Pons (tissue), 1 donor: Measurements from ENCODE around the gene BCL2L13.
"Not testable (repeated sequence)": the region's sequence is repeated elsewhere in the genome, so short reads cannot be mapped to it uniquely, and the experiment has no call there.

Source experiments
- DNase-seq: peaks from one replicate; pipeline ENCODE4 v3.0.0-alpha.2; 2016; ENCODE audit warnings: low spot score

Gene BCL2L13

DNA sequence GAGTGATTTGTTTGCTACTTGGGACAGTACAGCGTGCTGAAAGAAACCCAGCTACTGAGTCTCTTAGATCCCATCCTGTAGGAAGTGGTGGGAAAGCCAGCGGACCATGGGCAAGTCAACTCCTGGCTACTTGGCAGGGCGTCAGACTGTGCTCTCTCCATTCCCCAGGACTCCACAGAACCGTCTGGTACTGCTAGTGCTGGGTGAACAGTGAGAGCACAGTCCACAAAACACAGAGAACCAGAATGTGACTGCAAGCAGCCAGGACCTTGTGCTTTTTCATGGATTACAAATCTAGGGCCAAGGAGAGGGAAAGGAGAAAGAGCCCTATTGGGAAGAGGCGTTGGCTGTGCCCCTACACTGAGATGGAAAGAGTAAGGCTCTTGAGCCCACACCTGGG is 125.5 kb downstream of the BCL2L13 start:
- peak; percentile 64 for DNase-seq

DNA sequence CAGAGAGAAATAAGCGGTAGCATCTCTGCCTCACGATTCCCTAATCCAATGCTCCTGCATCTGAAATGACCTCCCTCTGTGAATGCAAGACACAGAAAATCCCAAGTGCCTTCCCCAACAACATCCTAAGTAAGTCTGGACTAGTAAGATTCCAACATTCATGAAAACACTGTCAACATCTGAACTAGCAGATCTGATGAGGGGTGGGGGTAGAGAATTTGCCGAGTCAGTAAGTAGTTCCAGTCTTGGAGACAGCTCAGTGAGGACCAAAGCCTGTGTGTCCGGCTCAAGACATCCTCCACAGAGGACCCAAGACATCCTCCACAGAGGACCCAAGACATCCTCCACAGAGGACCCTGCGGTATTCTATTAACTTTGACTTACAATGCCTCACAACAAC is 126.3 kb downstream of the BCL2L13 start:
- not testable (repeated sequence) for DNase-seq

DNA sequence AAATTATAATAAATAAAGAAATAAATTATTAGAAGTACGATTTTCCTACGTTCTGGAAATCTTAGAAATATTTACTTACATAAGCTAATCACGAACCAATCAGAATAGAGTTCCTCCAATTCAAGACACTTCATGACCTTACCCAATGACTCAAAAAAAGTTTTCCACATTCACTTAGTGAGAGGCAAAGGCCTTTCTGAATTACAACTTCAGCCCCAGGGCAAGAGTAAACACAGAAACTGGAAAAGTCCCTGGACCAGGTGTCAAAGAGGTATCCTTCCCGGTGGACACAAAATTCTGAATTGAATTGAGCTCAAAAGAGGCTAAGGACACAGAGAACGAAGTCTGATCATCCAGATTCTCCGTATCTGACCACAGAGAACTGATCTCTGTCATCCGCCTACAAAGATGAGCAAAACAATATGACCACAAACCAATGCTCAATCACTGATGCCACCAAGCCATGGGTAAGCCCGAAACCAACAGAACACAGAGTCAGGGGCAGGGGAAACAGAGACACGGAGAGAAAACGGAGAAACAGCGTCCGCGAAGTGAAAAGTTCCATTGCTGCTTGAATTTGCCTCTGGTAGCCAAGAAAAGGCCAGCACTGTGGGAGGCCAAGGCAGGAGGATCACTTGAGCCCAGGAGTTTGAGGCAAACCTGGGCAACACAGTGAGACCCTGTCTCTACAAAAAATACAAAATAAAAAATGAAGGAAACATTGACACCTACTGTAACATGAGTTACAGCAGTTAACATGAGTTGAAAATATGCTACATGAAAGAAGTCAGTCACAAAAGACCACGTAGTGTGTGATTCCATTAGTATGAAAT is 128.9 kb downstream of the BCL2L13 start:
- DNase-seq, result no peak

DNA sequence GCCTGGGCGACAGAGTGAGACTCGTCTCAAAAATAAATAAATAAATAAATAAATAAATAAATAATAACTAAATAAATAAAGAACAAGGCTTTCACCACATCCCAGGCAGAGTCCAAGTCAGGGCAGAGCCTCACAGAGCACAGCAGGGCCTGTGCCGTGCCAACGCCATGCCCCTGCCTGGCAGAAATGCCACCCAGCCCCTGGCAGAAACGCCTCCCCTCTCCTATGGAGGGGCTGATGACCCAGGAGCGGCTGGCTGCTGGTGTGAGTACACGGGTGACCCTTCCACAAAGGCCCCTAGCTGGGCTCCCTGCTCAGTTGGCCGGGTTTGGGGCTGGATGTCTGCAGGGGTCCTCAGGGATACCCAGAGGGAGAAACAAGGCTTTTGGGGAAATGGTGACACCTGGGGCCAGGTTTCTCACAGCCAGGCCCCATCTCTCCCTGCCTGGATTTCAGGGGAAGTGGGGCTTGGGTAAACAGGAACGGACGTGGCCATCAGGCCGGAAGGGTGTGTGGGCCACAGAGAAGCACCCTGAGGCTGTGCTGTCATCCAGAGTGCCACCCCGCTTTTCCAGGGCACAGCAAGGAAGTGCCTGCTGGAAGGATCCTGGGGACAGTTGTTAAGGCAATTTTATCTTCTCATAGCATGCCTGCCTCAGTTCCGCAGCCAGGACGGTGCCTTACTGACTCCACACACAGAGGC is 130.6 kb downstream of the BCL2L13 start:
- no peak for DNase-seq

DNA sequence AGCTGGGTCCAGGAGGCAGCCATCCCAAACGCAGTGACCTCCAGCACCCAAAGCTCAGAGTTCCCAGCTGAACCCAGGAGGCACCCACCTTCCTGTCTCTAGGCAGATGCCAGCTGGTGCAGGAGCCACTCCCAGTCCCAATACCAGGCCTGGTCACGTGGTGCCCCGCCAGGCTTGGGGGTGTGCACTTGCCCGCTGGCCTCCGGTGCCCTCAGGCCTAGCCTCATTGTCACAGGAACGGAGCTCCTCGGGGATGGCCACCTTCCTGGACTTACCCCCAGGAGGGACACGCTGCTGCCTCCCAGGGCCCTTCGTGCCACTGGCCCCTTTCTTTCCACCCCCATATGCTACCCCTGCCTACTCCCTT is 131.1 kb downstream of the BCL2L13 start:
- no peak for DNase-seq

DNA sequence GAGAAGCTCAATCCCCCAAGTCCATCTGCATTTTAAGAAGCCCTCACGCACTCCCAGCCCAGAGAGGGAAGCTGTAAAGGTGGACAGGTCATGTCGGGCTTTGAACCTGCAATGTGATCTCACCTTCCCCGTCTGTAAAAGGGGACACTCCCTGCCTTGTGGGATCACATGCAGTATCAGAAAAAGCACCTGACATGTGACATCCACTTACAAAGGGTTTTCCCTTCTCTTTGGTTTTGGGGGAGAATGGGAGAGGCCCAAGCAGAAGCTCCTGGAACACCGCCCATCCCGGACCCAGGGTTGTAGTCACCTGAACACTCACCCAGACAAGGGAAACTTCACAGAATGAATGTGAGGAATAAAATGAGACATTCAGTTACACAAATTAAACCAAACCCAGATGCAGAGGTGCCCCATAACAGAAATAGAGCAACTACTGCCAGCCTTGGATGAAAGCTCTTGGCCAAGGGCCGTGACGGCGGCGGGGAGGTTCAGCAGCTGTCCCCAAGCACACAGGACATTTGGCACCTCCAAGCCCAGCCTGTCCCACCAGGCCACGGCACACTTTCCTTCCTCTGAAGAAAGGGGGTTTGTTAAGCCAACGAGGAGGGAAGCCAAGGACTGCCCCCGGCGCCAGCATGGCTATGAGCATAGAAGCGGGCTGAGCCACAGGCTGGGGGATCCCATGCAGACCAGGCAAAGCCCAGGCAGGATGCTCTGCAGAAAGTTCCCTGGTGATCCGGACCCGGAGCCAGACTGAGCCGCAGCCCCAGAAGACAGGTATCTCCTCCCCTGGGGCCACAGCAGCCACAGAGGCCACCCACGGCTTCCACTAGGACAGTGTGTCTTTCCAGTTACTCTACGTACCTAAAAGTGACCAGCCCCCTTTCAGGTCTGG is 131.9 kb downstream of the BCL2L13 start:
- peak; percentile 44 for DNase-seq

DNA sequence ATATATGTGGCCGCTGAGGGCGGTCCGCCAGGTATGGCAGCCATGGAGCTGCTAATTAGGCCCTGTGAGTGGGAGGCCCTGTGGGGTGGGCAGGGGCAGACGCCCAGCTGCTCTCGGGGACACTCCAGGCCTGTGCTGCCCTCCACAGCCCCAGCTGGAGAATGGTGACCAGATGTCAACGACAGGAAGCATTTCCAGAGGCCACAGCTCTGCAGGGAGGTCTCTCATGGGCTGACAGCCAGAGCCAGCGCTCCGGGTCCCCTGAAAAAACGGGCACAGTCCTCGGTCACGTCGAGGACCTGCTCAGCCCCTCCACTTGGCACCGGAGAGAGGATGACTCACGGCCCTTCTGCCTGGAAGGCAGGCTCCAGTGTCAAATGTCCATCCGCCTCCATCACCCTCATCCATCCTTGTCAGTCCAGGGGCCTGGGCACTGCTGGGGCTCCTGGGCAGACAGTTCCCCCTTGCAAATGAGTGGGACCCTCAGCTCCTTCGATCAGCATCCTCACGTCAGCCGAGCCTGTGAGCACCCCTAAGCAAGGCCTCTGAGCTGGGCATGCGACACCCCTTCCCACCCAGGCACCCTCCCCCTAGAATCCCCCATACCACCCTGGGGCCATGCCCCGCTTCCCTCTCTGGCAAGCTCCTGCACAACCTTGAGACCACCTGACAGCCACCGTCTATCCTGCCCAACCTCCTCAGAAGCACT is 133.8 kb downstream of the BCL2L13 start:
- DNase-seq, result no peak

DNA sequence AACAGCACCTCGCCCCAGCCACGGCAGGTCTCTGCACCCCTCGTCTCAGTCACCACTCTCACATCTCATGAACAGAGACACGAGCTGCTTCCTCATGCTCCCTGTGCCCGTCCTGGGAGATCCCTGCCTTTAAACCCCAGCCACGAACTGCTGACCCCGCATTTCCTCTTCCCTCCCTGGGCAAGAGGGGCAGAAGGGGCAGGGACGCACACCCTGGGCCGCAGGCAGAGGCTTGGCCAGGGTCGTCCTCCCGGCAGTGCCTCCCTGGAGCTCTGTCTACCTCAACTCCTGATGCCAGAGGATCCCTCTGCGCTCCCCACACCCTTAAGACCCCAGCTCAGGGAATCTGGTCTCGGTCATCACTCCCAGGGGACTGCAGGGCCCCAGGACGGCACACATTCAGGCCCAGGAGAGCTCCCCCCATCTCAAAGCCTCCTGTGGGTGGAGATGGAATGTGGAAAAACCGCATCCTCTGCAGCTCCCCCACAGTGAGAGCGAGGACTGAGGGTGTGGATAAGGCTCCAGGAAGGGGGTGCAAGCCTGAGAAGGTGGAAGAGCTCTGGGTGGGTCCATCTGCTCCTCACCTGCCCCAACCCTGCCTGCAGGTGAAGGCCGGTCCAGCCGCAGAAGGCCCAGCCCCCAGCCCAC is 134.5 kb downstream of the BCL2L13 start:
- DNase-seq, result no peak

DNA sequence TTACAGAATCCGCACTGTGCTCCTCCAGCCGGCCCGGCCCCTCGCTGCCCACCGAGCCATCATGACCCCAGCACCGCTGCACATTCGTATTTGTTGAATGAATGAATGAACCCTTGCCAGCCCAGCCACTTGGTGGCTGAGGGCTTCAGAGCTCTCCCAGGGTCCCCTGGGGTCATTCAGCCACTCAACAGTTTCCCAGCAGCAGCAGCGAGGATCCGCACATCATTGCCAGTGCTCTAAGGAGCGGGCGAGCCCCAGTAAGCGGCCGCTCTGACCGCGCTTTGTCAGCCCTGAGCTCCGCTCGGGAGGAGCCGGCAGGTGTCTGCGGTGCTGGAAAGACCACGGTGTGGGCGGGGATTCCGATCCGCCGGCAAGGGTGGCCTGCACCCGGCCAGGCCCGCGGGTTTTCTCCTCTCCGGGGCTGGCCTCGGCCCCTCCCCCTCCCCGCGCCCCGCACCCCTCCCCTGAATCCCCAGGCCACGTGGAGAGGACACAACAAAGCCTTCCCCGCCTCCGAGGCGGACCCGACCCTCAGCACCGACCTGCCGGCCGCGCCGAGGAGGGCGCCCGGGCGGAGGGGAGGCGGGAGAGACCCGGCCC is 135.1 kb downstream of the BCL2L13 start:
- DNase-seq, result no peak

DNA sequence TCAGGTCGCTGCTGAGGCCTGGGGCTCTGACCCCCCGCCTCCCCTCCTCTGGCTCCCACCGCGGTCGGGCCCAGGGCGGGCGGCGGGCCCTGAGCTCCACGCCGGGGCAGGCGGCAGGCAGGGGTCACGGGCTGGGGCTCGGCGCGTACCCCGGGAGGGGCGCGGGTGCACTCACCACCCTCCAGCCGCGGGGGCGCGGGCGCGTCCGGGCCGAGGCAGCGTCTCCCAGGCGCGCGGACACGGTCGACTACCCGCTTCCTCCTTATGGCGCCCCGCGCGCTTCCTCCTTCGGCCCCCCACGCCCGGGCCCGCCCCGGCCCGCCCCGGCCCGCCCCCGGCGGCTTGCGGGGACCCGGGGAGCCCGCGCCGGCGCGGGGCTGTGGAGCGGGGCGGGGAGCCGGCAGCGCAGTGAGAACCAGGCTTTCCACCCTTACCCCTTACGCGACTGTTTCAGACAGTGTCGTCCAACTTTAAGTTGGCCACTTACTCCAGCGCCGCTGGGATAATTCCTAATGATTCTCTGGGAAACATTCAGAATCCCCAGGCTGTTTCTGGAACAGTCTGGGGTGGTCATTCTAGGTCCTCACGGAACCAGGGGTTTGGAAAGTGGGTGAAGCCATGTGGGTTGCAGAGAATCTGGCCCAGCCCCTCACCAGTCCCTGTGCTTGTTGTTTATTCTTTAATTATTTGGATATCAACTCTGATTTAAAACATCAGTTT is 135.8 kb downstream of the BCL2L13 start, which contains the start of gene BID:
BID (minus strand) TSS at position 264 of the 720 bp plus-strand sequence. CDS start 24,353 bp downstream, outside the sequence.
- no peak for DNase-seq

DNA sequence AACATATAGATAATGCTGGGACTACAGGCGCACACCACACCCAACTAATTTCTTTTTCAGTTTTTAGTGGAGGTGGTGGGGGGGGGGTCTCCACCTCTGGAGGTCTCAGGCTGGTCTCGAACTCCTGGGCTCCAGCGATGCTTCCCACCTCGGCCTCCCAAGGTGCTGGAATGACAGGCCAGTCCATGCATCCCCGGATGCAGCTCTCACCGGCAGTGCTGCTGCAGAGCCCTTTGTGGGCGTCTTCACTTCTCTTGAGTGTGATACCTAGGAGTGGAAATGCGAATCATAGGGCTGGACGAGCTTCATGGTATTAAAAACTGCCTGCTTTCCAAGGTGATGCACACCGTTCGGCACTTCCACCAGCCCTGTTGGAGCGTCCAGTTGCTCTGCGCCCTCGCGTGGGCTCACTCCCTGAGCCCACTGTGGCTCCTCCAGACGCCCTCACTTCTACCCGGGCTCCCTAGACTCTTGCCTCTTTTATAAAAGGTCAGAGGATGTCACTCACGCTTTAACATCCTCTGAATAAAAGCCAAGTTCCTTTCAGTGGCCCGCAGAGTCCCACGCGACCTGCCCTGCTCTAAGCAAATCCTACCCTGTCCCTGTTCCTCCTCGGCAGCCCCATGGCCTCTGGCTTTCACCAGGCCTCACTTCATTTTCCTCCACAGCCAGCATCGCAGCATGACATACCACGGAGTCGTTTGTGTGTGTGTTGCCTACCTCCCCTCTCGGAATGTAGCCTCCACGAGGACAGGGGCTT is 136.5 kb downstream of the BCL2L13 start:
- no peak for DNase-seq

DNA sequence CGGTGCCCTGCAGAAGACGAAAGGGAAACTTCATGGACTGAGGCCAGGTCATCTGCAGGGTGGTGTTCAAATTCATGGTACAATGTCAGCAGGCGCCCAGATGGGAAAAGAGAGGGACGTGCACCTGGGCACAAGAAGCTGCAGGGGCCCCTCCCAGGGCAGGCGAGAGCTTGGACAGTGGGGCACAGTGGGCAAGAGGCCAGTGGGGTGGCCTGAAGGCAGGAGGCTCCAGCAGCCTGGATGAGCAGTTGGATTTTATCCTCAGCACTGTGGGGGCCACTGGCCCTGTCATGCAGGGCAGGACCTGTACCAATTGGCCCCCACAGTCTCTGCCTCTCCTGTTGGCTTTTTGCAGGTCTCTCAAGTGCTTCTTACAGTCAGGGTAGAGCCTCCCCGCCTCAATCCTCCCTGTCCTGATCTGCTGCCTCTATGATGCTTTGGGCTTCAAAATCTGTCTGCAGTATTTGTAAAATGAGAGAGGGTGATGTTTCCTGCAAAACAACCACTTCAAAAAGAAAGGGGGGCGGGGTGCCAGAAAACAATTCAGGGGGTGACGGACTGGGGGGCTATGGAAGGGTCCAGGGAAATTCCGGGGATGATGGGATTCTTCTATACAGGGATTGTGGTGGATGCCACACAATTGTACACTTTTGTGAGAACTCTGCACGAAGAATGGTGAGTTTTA is 137.4 kb downstream of the BCL2L13 start:
- DNase-seq, result no peak

DNA sequence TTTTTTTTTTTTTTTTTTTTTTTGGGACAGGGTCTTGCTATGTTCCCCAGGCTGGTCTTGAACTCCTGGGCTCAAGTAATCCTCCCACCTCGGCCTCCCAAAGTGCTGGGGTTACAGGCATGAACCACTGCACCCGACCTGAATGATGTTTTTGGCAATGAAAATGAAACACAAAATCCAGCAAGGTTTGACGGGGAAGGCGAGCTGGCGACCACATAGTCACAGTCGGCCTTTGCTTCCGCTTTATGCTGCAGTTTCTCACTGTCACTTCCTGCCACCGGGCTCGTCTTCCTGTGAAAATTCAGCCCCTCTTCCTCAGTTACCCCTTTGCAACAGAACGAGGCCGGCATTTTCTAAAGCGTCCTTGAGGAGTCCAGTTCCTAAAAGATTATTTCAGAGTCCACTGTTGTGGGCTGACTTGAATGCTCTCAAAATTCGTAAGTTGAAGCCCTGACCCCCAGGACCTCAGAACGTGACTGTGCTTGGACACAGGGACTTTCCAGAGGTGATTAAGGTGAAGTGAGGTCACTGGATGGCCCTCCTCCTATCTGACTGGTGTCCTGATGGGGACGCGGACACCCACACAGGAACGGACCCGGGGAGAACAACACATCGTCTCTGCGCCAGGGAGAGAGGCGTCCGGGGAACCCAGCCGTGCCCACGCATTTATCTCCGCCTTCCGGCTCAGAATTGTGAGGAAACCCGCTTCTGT is 138.6 kb downstream of the BCL2L13 start:
- no peak for DNase-seq

DNA sequence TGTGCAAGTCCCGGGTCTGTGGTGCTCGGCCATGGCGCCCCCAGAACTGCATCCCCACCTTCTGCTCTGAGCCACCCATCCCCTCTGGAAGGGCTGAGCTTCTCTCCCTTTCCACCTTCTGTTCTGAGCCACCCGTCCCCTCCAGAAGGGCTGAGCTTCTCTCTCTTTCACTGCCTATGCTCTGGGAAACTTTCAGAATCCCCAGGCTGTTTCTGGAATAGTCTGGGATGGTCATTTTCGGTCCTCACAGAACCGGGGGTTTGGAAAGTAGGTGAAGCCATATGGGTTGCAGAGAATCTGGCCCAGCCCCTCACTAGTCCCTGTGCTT is 139.1 kb downstream of the BCL2L13 start:
- no peak for DNase-seq

DNA sequence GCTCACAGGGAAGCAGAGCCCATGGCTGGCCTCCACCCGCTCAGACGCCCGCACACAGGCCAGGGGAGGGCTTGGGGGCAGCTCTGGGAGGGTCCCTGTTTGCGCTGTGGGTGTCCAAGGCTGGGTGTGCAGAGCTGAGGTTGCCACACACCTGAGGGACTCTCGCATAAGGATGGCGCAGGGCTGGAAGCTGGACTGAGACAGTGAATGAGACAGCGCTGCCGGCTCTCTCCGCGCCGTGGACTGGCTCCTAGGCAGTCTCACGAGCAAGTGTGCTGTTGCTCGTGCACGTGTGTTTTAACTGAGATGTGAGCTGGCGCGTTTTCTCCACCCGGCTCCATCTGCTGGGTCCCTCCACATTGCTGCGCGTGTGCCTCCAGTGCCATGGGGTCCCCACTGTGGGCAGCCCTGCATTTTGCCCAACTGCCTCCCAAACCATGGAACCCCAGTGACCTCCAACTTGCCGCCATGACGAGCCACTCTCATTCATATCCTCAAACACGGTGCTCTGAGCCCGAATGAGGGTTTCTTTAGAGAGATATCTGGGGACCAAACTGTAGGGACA is 139.9 kb downstream of the BCL2L13 start:
- no peak for DNase-seq

DNA sequence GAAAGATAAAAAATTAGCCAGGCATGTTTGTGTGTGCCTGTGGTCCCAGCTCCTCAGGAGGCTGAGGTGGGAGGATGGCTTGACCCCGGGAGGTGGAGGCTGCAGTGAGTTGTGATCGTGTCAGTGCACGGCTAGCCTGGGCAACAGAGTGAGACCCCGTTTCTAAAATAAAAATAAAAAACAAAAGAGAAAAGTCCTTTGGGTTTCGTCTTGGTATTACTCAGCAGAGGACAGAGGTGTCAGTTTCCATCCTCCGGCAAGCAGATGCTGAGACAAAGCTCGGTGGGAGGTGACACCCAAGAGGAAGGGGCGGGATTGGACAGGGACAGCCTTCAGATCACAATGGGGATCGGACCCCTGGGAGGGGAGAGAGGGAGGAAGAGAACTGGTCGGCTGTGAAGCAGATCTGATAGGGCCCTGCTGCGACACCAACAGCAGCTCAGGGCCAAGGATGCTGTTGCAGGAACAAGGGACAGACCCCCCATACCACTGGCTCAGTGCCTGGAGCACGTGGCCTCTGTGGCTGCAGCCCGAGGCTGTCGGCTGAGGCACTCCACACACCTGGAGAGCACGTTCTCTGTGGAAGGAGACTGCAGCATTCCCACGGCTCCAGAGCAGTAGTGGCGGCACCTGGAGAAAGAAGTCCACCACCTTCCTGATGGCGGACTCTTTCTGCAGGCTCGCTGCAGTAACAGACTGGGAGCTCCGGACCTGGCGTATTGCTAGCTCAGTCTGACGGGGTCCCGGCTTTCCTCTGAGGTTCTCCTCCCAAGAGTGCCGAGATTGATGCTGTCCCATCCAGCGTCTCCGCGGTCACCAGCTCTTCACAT is 140.9 kb downstream of the BCL2L13 start:
- no peak for DNase-seq

DNA sequence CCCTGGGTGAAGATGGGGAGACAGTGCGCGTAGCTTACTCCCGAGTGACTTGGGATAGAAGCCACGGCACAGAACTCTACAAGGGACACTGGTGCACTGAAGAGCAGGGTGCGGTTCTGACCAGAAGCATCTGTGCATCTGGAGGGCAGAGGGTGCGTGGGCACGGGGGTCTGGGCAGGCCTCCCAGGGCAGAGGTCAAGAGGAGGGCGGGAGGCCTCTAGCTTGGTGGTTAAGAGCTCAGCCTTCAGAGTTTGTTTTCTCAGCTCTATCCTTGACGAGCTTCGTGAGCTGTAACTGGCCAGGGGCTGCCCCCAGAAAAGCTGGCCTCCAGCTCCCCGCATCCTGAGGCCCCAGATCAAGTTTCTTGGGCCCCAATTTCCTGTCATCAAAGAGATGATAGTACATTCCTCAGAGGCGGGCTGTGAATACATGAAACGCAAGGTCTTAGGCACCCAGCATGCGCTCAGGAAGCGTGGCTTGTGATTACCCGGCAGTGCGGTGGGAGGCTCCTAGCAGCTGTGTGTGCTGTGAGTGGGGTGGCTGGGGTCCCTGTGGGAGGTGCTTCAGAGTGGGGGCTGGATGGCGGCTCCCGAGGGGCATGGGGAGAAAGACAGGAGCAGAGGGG is 141.7 kb downstream of the BCL2L13 start:
- no peak for DNase-seq
